HS-5 (cell line): Measurements from ENCODE around the gene CTDSPL.

ENCODE experiments used
- DNase-seq: peaks from one replicate; pipeline ENCODE4 v3.0.0-alpha.2; 2012; ENCODE audit warnings: low read depth

Gene CTDSPL

DNA sequence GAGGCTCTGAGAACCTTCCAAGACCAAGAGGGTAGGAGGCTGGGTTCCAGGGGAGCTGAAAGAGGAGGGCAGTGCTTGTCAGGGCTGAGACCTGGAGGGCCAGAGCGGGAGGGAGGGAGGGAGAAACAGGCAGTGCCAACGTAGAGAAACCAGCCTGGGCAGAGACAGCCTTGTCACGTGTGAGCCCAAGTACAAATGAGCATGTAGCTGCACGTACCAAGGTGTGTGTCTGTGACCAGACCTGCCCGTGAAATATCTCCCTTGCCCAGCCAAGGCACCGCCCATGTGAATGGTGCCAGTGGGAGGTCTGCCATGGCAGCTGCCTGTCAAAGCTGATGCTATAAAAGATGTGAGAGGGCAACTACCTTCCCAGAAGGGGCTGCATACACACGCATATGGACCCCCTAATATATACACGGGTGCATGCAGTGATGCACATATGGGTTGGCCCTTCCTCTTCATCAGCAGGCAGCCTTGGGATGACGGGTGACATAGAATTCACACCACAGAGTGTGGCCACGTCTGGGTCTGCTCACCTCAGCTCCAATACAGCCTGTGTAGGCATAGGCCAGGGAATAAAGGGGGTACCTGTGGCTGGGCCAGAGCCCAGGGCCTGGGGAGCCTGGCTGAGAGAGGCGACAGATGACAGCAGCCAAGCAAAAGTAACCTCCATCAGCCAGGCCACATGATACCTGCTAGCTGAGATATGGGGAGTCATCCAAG lies 7.8 kb upstream of the CTDSPL start:
- no peak for DNase-seq

DNA sequence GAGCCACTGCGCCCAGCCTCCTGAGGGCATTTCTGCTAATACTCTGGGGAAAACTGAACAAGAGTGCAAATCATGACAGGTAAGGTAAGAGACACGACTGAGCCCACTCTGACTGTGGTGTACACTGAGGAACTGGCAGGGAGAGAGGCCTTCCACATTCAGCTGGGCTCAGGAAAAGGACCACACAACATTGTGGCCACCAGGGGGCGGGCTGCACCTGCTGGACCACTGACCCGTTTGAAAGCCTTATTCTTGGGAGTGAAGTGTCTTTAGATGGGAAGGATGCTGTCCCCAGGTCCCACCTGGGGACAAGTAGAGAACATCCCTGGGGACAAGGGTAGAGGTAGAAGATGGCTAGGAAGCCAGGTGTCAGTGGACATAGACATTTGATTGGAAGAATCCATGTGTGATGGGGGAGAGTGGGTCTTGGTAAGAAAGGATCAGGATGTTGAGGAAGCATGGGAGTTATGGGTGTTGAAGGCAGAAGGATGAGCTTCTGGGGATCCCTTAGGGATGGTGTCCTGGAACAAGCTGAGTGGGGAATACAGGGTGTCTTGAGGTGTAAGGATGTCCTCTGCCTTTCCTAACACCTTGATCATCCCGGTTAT lies 6.2 kb upstream of the CTDSPL start:
- DNase-seq, result no peak

DNA sequence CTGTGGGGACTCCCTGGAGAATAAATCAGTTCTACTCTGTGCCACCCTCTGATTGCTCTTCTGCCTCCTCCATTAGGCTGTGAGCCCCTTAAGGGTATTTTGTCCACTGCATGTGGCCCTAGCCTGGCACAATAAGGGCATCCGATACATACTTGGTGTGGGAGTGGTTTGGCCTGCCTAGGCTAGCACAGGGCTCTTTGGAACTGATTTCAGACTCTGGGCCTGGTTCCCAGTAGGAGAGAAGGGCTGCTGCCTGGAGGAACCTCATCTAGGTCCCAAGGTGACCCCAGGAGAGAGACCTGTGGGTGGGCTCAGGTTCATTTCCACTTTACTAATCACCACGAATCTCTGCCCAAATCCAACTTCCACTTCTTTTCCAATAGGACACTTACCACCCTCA lies 5.3 kb upstream of the CTDSPL start:
- no peak for DNase-seq

DNA sequence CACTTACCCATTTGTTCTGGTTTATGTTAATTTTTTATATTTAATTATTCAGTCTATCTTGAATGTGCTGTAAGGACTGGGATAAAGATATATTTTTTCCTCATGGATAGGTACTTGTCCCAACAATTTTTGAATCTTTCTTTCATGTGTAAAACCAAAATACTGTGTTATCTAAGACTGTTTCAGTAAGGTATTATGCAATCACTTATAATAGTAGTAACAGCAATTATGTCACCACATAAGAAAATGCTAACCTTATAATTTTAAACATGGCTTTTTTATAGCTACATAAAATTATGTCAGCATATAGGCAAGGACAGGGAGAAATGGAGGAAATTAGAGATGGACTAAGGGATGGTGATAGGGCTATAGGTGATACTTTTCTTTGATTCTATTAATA lies 2.9 kb upstream of the CTDSPL start:
- no peak for DNase-seq

DNA sequence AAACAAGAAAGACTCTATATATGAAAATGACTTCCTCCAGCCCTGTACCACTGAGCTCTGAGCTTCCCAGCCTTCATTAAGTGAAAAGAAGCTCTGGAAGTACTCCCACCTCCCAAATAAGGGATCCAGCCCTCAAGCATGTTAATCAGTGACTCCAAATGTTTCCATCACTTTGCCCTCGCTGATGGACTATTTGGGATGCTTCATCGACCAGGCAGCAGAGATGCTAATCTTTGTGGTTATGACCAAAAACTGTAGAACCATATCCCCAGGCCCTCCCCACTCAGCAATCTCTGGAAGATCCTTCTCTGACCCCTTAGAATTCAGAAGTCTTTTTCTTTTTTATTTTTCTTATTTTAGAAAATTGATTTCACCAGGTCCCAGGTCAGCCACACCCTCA lies 2.3 kb upstream of the CTDSPL start:
- DNase-seq, result no peak

DNA sequence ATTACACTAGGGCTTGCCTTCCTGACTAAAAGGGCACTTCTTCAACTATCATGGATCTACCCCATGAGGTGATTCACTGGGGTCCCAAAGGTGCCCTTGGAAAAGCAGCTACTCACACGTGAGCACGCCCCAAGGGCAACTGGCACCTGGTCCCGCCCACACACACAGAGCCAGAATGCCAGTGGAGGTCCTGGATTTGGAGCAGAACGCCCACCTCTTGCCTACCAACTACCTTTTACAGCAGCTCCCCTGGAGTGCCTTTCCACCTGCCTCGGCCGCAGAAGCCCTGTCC lies 1.8 kb upstream of the CTDSPL start:
- DNase-seq, result no peak

DNA sequence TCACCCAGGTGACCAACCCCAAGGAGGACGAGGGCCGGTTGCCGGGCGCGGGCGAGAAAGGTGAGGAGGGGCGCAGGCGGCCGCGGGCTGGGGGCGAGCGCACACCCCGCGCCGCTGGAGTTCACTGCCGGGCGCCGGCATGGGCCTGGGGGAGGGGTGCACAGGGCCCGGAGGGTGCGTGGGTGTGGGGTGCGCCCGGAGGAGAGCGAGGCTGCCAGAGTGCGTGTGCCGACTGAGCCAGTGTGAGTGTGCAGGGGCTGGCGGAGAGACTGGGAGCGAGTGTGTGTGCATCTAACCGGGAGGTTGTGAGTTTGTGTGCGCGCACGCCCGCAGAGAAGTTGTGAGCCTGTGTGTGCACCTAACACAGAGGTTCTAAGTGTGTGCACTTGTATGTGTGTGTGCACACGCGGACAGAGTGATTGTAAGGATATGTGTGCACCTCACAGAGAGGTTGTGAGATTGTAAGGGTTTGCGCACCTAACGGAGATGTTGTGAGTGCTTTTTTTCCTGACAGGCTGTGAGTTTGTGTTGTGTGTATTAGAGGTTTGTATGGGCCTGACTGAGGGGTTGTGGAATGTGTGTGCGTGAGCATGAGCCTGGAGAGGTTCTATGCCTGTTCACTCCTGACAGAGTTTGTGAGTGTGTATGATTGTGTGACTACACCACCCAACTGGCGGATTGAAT lies 681 bp downstream of the CTDSPL start:
- no peak for DNase-seq

DNA sequence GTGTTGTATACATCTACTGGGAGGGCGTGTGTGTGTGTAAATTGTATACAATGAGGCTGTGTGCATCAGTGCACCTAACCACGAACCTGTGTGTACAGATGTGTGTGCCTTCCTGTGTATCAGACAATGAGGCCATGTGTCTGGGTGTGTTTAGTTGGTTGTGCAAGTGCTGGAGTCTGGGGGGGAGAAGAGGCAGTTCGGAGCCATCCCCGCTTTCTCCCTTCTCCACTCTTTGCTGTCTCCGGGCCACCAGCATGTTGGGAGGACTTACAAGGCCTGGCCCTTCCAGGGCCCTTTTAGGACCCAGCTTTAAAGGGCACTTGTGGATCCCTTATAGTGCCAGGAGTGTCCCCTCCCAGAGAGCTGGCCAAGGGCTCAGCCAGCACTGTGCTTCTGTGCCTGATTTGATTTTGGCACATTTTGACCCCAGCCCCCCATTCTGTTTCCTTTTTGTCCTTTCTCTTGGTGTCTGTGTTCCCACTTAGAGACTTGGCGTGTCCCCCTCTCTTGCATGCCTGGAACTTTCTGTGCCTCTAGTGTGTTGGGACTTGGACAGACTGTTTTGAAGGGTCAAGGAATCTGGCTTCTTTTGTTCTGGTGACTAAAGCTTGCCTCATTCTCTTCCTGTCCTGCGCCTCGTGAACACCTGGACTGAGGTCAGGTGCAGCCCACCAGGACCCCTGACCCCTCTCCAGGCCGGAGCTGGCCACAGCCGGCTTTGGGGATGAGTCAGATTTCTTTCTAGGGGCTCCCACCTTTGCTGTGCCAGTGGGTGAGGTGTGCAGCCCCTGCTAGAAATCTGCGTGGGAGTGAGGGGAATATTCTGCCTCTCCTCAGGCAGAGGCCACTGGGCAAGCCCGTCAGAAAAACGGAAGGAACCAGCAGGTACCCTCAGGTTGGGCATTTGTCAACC lies 1.5 kb downstream of the CTDSPL start:
- no peak for DNase-seq

DNA sequence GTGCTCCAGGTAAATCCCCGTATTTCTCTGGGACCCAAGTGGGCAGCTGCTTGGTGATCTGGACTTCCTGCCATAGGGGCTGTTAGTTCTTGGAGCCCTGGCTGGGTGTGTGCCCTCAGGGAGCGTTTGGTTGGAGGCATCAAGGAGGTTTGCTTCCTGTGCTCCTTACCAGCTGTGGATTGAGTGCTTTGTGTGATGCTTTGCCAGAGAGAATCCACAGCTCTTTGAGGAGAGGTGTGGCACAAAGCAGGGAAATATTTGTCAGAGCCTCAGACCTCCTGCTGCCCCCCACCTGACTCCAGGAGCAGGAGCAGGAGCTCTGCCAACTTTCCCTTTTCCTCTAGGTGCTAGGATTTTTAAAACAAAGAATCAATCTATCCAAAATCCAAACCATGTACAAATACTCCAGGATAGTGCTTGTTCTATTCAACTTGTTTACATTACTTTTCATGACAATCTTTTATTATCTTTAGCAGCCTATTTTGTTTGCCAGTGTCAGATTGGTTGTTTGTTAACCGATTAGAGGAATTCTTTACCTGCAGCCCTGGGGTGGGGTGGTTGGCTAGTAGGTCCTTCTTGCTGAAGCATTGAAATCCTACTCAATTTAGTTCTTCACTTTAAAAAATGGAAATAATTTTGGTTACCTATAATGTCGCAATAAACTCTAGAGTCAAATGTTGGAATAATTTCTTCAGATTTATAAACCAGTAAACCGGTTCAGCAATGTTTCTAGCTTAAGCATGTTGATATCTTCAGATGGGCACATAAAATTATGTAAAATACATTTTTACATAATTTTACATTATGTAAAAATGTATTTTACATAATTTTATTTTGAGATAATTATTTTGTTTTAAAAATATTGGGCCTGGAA lies 2.5 kb downstream of the CTDSPL start:
- no peak for DNase-seq

DNA sequence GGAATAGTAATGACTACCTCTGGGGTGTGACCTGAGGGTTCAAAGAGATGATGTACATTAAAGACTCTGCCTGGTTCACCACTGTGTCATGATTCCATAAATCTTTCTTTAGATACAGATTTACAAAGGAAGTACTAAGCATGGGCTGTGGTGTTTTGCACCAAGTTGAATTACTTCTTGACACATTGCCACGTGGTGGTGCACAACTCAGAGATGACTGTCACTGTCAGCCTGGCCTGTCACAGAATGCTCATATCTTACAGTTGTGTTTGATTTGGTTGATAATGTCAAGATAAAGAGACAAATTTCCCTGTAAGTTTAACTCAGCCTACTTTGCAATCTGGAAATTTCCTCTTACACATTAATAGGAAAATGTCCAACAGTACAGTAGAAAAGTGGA lies 3.2 kb downstream of the CTDSPL start:
- DNase-seq, result no peak

DNA sequence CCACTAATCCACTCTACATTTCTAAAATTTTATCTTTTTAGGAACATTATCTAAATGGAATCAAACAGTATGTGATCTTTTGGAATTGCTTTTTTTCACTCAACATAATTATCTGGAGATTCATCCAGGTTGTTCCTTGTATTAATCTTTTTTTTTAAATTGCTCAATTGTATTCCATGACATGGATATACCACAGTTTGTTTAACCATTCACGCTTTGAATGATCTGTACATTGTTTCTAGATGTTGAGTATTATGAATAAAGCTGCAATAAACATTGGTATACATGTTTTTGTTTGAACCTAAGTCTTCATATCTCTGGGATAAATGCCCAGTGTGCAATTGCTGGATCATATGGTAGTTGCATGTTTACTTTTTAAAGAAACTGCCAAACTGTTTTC lies 5.5 kb downstream of the CTDSPL start:
- no peak for DNase-seq

DNA sequence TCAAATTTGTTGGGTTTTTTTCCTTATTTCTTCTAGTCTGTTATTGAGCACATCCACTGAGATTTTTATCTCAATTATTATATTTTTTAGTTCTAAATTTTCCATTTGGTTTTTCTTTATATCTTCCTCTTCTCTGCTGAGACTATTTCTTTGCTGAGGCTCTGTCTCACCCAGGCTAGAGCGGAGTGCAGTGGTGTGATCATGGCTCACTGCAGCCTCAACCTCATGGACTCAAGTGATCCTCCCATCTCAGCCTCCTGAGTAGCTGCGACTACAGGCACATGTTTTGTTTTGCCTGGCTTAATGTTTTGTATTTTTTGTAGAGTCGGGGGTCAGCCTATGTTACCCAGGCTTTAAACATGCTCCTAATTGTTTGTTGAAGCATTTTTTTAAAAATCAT lies 10.2 kb downstream of the CTDSPL start:
- DNase-seq, result no peak

DNA sequence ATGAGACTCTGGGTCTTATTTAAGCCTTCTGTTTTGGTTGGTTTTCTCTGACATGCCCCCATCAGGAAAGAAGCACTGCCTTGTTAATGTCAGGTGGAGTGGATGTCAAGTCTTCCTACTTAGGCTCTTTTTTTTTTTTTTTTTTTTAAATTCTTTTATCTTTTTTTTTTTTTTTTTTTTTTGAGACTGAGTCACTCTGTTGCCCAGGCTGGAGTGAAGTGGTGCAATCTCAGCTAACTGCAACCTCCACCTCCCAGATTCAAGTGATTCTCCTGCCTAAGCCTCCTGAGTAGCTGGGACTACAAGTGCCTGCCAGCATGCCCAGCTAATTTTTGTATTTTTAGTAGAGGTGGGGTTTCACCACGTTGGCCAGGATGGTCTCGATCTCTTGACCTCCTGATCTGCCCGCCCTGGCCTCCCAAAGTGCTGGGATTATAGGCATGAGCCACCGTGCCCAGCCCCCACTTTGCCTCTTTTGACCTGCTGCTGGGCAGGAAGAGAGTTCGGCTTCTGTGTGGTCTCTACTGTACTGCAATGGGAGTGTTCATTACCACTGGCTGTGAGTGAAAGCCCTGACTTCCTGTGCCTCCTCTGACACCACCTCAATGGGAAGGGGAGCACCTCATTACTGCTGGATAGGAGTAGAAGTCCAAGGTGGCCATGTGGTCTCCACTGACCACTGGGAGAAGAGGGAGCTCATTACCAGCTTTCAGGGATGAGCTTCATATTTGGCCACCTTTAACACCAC lies 10.9 kb downstream of the CTDSPL start:
- no peak for DNase-seq

DNA sequence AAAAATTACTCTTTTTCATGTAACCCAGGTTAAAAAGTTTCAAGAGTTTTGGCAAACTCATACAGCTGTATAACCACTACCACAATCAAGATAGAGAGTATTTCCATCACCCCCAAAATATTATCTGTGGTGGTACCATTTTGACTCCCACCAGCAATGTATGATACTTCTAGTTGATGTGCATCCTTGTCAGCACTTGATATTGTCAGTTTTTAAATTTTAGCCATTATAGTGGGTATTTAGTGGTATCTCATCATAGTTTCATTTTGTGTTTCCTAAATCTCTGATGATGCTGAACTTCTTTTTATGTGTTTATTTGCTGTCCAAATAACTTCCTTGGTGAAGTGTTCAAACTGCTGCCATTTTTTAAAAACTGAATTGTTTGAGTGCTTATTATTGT lies 14.6 kb downstream of the CTDSPL start:
- DNase-seq, result no peak

DNA sequence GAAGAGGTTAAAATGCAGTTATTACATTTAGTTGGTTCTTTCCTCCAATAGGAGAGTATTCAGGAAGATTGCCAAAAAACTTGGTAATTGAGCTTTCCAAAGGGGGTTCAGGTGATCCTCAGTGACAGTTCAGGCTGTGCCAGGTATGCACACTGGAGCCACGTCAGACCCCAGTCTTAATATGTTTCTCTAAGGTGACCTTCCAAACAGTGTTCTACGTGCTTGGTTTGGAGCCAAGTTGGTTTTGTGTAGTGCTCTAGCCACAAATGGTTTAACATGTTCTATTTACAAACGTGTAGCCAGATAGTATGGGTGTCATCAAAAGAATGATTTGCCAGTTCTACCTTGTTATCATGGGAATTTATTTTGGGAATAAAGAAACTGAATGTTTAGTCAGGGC lies 21.0 kb downstream of the CTDSPL start:
- no peak for DNase-seq

DNA sequence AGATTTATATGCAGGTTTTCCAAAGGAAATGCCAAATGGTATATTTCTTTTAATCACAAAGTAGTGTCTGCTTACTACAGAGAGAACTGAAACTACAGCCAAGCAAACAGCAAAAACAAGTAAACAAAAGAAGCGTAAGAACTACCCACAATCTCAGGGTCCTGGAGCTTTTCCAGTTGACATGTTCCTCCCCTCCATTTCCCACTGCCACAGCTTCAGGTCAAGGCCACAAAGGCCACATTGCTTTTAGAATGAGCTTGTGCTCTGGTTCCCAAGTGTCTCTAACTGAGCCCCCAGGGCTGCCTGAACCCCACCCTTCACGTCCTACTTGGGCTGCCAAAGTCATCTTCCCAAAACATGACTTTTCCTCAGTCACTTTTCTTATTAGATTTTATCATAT lies 24.1 kb downstream of the CTDSPL start:
- no peak for DNase-seq

DNA sequence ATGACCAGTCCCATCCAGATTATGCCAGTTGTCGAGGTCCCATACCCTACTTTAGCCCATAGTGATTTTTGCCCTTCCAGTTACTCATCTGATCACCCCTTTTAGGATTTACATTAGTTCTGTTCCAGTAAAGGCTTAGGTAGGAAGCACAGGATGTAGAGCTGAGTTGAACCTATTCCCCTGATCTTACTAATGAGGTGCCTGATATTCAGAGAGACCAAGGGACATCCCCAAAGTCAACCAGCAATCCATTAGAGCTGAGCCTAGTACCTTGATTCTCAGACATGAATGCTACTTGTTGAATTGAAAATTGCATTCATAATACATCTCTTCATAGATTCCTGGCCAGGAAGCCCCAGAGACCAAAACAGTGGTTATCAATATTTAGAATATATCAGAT lies 24.7 kb downstream of the CTDSPL start:
- DNase-seq, result no peak

DNA sequence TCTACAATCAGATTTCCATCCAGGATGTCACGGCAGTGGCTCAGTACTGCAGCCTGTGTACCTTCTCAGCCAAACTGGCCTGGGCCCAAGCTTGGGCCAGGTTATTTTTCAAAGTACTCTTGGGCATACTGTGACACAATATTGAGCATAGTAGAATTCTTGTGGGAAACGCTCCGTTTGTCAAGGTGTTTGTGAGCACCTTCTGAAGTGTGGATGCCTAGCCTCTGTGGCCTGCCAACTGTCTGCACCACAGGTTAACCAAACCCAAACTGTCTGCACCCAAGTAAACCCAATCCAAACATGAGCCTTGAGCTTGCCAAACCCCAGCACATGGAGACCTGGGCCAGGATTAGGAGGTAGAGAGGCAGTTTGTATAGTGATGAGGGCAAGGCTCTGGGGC lies 25.4 kb downstream of the CTDSPL start:
- DNase-seq, result no peak

DNA sequence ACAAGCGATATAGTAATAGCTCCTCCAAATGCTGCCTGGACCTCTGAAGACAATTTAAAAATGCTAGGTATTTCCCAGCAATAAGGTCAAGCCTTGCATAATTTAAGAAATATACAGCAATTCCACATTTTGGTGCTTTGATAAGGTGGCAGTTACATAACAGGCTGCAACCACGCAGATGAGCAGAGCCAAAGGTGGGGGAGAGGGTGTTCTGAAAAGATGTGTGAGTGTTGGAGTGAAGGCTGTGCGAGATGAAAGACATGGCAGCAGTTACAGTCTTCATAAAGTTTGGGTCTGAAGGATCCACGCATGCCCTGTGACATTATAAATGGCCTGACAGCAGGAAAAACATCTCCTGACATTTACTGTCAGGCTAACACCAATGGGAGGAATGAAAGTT lies 26.1 kb downstream of the CTDSPL start:
- no peak for DNase-seq

DNA sequence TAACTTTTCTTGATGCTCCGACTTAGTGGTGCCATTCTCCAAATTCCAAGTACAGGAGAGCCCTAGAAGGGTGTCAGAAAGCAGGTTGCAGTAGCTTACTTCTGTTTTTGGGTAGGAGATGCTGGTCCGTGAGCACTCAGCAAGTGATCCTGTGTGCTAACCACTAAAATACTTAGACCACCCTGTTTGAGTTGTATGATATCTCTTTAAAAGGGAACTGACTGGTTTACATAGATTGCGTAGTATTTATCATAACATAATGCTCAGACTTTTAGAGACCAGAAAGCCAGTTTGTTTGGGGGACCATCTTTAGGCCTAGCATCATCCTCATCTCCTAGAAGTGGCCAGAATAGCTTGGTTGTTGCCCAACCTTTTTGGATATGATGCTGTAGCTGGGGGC lies 26.7 kb downstream of the CTDSPL start:
- no peak for DNase-seq

DNA sequence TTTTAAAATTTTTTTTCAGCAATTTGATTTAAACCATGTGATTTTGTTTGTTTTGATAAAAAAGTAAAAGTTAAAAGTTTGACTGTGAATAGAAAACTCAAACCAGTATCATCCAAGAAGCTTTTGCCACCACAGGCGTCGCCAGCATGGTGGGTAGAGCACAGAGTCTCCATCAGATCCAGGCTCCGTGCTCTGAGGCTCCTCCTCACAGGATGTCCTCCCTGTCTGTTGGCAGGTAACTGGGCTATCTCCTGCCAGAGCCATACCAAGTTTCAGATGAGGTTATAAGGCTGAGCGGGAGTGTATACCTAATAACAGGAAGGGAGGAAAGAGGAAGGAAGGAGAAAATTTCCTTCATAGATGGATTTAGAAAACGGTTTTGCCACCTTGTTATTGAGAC lies 28.8 kb downstream of the CTDSPL start:
- no peak for DNase-seq
